B cell (primary cell): ENCODE data around the gene BCL3. TPM values are rescaled to one million over a fixed set of nuclear protein-coding genes. Genes with fewer than 3 reads are reported as not detected.
A peak's percentile ranks its signal among the peaks of the same experiment; 100 is the strongest.

Experiments used
- ATAC-seq: fragments of 200-7000 bp; cut with Tn5 transposase; one replicate; pipeline ENCODE4 v1.10.0; 2021; ENCODE audit warnings: low read depth, mild to moderate bottlenecking, moderate number of reproducible peaks, moderate library complexity
- CTCF ChIA-PET: fragments of 350-600 bp; sonication (Branson Sonifier 250); formaldehyde crosslinking; loops from one replicate; lab custom pipeline; 2021; ENCODE audit warnings: antibody characterized with exemption, inconsistent platforms; lab: Charles Lee
- POLR2A ChIA-PET: fragments of 350-600 bp; sonication (Branson Sonifier 250); formaldehyde crosslinking; loops from one replicate; lab custom pipeline; 2021; ENCODE audit warnings: antibody characterized with exemption; lab: Charles Lee
- DNase-seq: peaks from one replicate; pipeline ENCODE4 v3.0.0; 2013
- H2AFZ ChIP-seq: 2 replicates; pipeline ENCODE4 v1.6.1; 2012; ENCODE audit warnings: mild to moderate bottlenecking, low read depth, low read length; ENCODE audit not compliant: insufficient read depth, poor library complexity, severe bottlenecking
- H3K27ac ChIP-seq, 2 donors: 1 replicate in 1 of 2; 2 replicates in 1 of 2; pipeline ENCODE4 v1.5.1; 2012 to 2013; ENCODE audit warnings: low read length in 2 of 2, mild to moderate bottlenecking in 2 of 2, moderate library complexity in 1 of 2
- H3K27me3 ChIP-seq, 4 experiments: fragments of 200-600 bp in 1 of 4; sonication (generic) in 1 of 4; replicated peaks in 1 of 4; 1 replicate in 2 of 4; 2 replicates in 2 of 4; pipeline versions ENCODE4 v1.6.1 to v1.7.0; 2013 to 2016; ENCODE audit warnings: low read length in 3 of 4, mild to moderate bottlenecking in 2 of 4, mixed read lengths in 1 of 4, moderate library complexity in 1 of 4; ENCODE audit not compliant: insufficient read depth in 4 of 4, control insufficient read depth in 3 of 4; ENCODE audit errors: control extremely low read depth in 1 of 4
- H3K36me3 ChIP-seq, 2 experiments: replicated peaks in 1 of 2; 1 replicate in 1 of 2; 2 replicates in 1 of 2; pipeline versions ENCODE4 v1.6.1 to v1.7.1; 2013; ENCODE audit warnings: low read length in 1 of 2; ENCODE audit not compliant: insufficient read depth in 2 of 2, control insufficient read depth in 1 of 2; ENCODE audit errors: control extremely low read depth in 1 of 2, extremely low read depth in 1 of 2
- H3K4me1 ChIP-seq, 2 donors: fragments of 200-600 bp in 1 of 2; sonication (generic) in 1 of 2; 1 replicate in 1 of 2; 2 replicates in 1 of 2; pipeline versions ENCODE4 v1.5.1 to v1.6.1; 2013 to 2017; ENCODE audit warnings: low read length in 2 of 2; ENCODE audit not compliant: control insufficient read depth in 2 of 2, insufficient read depth in 2 of 2
- H3K4me2 ChIP-seq: replicated peaks from 2 replicates; pipeline ENCODE3; 2012; ENCODE audit warnings: mild to moderate bottlenecking, low read depth, low read length; ENCODE audit not compliant: poor library complexity, severe bottlenecking
- H3K4me3 ChIP-seq, 5 experiments: fragments of 200-600 bp in 1 of 5; sonication (generic) in 1 of 5; 1 replicate in 3 of 5; 2 replicates in 2 of 5; pipeline versions ENCODE4 v1.5.1 to v1.7.0; 2011 to 2016; ENCODE audit warnings: low read length in 4 of 5, mild to moderate bottlenecking in 4 of 5, low read depth in 2 of 5, control low read depth in 1 of 5, moderate library complexity in 1 of 5; ENCODE audit not compliant: insufficient read depth in 1 of 5; ENCODE audit errors: control extremely low read depth in 1 of 5, extremely low read depth in 1 of 5
- H3K79me2 ChIP-seq: fragments of 200-600 bp; sonication (generic); one replicate; pipeline ENCODE4 v1.6.0; 2016; ENCODE audit warnings: low read length; ENCODE audit not compliant: control insufficient read depth, insufficient read depth
- H3K9ac ChIP-seq: fragments of 200-600 bp; sonication (generic); 2 replicates; pipeline ENCODE4 v1.6.1; 2017; ENCODE audit warnings: mild to moderate bottlenecking, low read length, moderate library complexity
- H3K9me3 ChIP-seq, 3 donors: one replicate each; pipeline versions ENCODE4 v1.6.1 to v1.7.1; 2013; ENCODE audit warnings: low read length in 2 of 3; ENCODE audit not compliant: control insufficient read depth in 2 of 3, insufficient read depth in 1 of 3; ENCODE audit errors: control extremely low read depth in 1 of 3
- H4K20me1 ChIP-seq: 2 replicates; pipeline ENCODE4 v1.6.0; 2012; ENCODE audit warnings: mild to moderate bottlenecking, low read length; ENCODE audit not compliant: insufficient read depth, control insufficient read depth, poor library complexity, severe bottlenecking
- H3K27ac Mint-ChIP-seq: one replicate; pipeline ENCODE4 v1.8.0; 2021; ENCODE audit warnings: mixed read lengths
- H3K27me3 Mint-ChIP-seq: one replicate; pipeline ENCODE4 v1.8.0; 2021; ENCODE audit warnings: mixed read lengths
- H3K4me1 Mint-ChIP-seq: one replicate; pipeline ENCODE4 v1.8.0; 2021; ENCODE audit warnings: mixed read lengths
- H3K4me3 Mint-ChIP-seq: one replicate; pipeline ENCODE4 v1.8.0; 2021; ENCODE audit warnings: mixed read lengths
- H3K9me3 Mint-ChIP-seq: one replicate; pipeline ENCODE4 v1.8.0; 2022; ENCODE audit warnings: mixed read lengths; ENCODE audit not compliant: insufficient read depth
- CTCF ChIP-seq: fragments of 200-600 bp; IDR thresholded peaks from one replicate; pipeline ENCODE4 v1.8.0; 2022; ENCODE audit warnings: antibody characterized with exemption, mild to moderate bottlenecking
- EZH2 ChIP-seq: IDR thresholded peaks from 2 replicates; pipeline ENCODE4 v1.6.1; 2012; ENCODE audit warnings: borderline replicate concordance, low read depth, mild to moderate bottlenecking, moderate library complexity, low read length; ENCODE audit not compliant: insufficient read depth, poor library complexity, severe bottlenecking
- WGBS: methylation state at CpG from one replicate; pipeline ENCODE4 v1.1.5; 2013; ENCODE audit warnings: missing lambda C conversion rate; ENCODE audit not compliant: insufficient coverage; 5-methylcytosine and 5-hydroxymethylcytosine counted together
- intact Hi-C: fragments of 100-400 bp; cut with micrococcal nuclease; formaldehyde crosslinking; loops from one replicate; pipeline ENCODE4 v1.10.0; 2022
- polyA plus RNA-seq: library from polyadenylated mRNA; depleted of rRNA; stranded (reverse); fragments of >200 nt; gene quantifications from 2 replicates; pipeline ENCODE4 v1.2.3, GENCODE V29; 2012
- total RNA-seq, 2 donors: library from RNA; stranded (reverse); fragments of 120-200 nt in 1 of 2; gene quantifications; 1 replicate in 1 of 2; 2 replicates in 1 of 2; pipeline versions ENCODE4 v1.2.3 to v1.2.4, GENCODE V29; 2013 to 2022

Gene BCL3
- total and polyA plus RNA-seq, 2 donors (not counting 1 experiment from before 2014, with no cell fraction given) = 52.3 to 147 TPM

GRCh38 chr19:44747739-44748425, 626 bp upstream of the BCL3 start:
- ATAC-seq (peak; percentile 1), DNase-seq (no peak)
- WGBS = 0% methylated on average over 16 of the region's 26 CpGs
- no peaks in the 10 kb centered on the region for H3K9me3 Mint-ChIP-seq
- H3K4me3 Mint-ChIP-seq = peak overlapping the region; percentile 95
- ChIA-PET POLR2A (interaction anchor here (0.5 to 1.0 kb wide), 2 partner anchors 22 to 142 kb away, joined by 3 to 5 read pairs; no protein-coding TSS in a partner anchor), CTCF (no interaction called here)
- Histone ChIP-seq H3K79me2 (no peaks in the 10 kb centered on the region), H3K27me3 (no peaks in the 10 kb centered on the region), H3K27ac (peak overlapping the region; percentile 84 to 89), H3K4me3 (peak overlapping the region; percentile 58 to 95 (median 81)), H2AFZ (peak overlapping the region; percentile 63), H4K20me1 (no peaks in the 10 kb centered on the region), H3K9ac (peak overlapping the region; percentile 72), H3K36me3 (peaks cover 2 to 9% of the 10 kb centered on the region in 2 experiments), H3K4me2 (peak overlapping the region; percentile 86), H3K4me1 (peaks cover 49 to 59% of the 10 kb centered on the region in 2 donors), H3K9me3 (no peaks in the 10 kb centered on the region)
- H3K27me3 Mint-ChIP-seq = no peaks in the 10 kb centered on the region
- intact Hi-C loops = loop anchor here (1.0 kb wide), 3 partner anchors 22 to 94 kb away; no protein-coding TSS in a partner anchor
- peaks cover 54% of the 10 kb centered on the region for H3K4me1 Mint-ChIP-seq
- H3K27ac Mint-ChIP-seq = peak overlapping the region; percentile 93
- TF ChIP-seq CTCF (no peak), EZH2 (no peak)

GRCh38 chr19:44749292-44749691, 784 bp downstream of the BCL3 start:
- H3K9me3 Mint-ChIP-seq = no peaks in the 10 kb centered on the region
- ChIA-PET CTCF (interaction anchor here (4.0 to 6.2 kb wide), 2 partner anchors 21 to 25 kb away, joined by 23 to 84 read pairs; no protein-coding TSS in a partner anchor), POLR2A (interaction anchor here (0.6 to 6.2 kb wide), 4 partner anchors 18 to 1174 kb away, joined by 3 to 65 read pairs (median 3); no protein-coding TSS in a partner anchor)
- Histone ChIP-seq H3K4me2 (peak overlapping the region; percentile 86), H3K36me3 (peaks cover 2 to 9% of the 10 kb centered on the region in 2 experiments), H3K4me3 (peak overlapping the region; percentile 48 to 78 (median 72)), H3K4me1 (peaks cover 53 to 68% of the 10 kb centered on the region in 2 donors), H3K79me2 (no peaks in the 10 kb centered on the region), H4K20me1 (no peaks in the 10 kb centered on the region), H3K27me3 (no peaks in the 10 kb centered on the region), H2AFZ (no peak overlapping the region), H3K9ac (peak overlapping the region; percentile 73), H3K9me3 (no peaks in the 10 kb centered on the region), H3K27ac (peak overlapping the region; percentile 74 to 92)
- no peaks in the 10 kb centered on the region for H3K27me3 Mint-ChIP-seq
- no peak for ATAC-seq
- peak overlapping the region; percentile 97 for H3K4me3 Mint-ChIP-seq
- intact Hi-C loops = no loop called here
- DNase-seq = no peak
- peaks cover 63% of the 10 kb centered on the region for H3K4me1 Mint-ChIP-seq
- peak overlapping the region; percentile 76 for H3K27ac Mint-ChIP-seq
- 7% methylated on average over 1 of the region's 1 CpG for WGBS
- TF ChIP-seq EZH2 = no peak
- TF ChIP-seq CTCF = no peak
